IPS-11a (cell line): Measurements from ENCODE around the gene TPK1.

Source experiments
- H3K4me3 ChIP-seq: one replicate; pipeline ENCODE4 v1.5.1; 2013; ENCODE audit warnings: low read depth, low read length, control low read depth

The TPK1 gene

DNA sequence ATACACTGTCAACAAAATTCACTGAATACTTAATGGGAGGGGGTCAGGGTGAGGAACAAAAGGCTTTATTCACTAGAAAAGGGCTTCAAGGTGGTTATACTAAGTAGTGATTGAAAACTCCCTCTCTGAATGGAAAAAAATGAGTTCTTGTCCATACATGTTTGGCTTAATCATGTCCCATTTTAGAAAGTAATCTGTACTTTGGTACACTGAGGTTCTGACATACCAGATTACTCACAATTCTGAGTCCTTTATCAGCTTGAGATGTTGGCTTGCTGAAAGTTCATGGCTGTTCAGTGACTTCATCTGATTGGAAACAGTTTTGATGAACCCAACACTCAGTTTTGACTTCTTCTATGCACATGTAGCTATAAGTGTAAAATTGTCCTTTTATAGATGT is 419.5 kb downstream of the TPK1 start:
- no peak overlapping the region for H3K4me3 ChIP-seq

DNA sequence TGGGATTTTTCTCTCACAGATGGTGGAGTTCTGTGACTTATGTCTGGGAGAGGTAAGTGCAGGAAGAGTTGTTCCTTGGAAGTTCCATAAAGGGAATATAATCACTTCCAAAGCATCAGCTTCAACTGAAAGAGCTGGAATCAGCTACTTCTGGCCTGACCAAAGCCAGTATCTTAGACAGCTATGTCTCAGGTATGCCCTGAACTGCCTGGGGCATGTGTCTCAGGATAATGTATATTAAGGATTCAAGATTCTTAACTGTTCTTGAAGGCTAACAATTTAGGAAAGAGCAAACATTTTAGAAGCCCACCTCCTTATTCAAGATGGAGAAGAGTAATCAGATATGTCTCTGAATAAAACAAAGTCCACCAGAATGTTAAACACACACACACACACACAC is 420.0 kb downstream of the TPK1 start:
- H3K4me3 ChIP-seq = no peak overlapping the region

DNA sequence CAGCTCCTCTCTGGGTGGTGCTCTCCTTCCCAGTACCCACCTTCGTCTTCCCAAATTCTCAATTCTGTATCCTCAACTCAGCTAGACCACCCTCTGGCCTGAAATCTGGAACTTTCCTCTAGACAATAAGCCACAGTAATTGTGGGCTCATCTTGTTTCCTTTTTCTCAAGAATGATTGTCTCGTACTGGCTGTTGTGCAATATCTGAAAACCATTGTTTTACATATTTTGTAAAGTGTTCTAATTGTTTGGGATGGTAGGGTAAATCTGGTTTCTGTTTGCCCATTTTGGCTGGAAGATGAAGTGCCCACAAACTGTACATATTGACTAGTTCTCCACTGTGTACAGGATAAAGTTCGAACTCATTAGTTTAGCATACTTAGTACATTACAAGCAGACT is 421.0 kb downstream of the TPK1 start:
- no peak overlapping the region for H3K4me3 ChIP-seq

DNA sequence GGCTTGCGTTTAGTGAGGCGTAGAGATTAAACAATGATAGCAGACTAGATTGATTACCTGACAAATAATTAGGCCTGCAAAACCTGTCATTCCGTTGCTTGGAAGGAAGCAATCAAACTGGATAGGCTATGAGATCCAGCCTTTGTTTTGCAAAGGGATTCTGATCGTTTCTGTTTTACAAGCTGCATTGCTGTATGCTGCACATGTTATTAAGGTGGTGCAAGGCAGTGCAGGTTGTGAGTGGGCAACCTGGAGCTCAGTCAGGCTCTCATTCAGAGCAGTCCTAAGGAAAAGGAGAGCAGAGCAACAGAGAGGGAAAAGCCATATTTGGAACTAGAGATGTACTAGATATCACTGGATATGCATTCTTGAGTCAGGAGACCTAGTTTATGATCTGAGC is 425.4 kb downstream of the TPK1 start:
- H3K4me3 ChIP-seq = no peak overlapping the region

DNA sequence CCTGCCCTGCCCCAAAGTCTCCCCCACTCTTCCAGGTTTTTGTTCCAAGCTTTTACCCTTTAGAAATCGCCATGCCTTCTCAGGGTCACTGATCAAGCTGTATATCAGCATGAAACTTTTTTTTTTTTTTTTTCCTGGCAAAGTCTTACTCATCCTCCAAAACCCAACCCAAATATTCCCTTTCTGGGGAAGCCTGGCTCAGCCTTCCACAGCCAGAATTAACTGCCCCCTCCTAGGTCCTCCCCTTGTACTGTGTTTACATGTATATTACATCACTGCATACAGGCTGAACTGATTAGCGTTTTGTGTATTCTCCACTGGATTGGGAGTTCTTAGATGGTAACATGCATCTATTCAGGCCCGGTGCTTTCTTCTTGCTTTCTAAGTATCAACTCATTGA is 427.7 kb downstream of the TPK1 start:
- H3K4me3 ChIP-seq = no peak overlapping the region

DNA sequence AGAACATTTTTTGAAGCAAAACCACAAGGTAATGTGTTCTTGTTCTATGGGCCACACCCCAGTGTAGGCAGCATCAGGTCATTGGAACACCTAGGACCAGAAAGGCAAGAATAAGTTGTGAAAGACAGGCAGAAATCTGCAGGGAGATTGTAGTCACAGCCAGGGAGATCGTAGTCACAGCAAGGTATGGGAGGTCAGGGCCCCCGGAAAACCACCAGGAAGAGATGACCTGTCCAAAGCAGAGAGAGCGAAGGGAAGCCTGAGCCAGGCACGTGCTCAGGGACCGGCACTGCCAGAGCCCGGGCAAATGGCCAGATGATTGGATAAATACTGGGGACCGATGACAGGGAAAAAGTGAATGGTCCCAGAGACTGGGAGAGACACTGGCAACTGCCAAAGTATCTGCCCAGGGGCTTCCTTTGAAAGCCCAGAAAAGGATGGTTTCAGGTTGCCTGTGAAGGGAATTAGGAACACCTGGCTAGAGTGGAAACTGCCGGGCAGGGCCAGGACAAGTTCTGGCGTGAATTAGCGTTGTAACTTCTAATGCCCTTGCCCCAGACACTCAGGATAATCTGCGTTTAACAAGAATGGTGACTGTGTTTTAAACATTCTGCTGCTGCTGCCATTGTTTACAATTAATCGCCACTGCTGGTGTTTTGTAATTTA is 428.5 kb downstream of the TPK1 start:
- no peak overlapping the region for H3K4me3 ChIP-seq

DNA sequence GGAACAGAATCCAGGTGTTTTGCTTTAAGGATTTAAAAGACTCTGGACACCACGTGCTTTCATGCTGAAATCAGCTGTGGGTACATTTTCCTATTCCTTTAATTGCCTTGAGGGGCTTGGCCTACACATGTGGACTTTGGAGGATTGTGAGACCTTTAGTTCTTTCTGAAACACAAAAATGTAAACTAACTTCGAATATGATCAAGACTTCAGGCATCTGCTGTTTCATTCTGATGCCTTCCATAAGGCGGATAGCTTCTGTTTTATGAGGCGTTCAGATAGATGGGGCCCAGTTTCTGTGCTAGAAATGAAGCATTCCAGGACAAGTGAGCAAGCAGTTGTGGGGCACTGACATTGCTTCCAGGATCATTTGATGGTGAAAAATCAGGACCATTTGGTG is 430.9 kb downstream of the TPK1 start:
- no peak overlapping the region for H3K4me3 ChIP-seq

DNA sequence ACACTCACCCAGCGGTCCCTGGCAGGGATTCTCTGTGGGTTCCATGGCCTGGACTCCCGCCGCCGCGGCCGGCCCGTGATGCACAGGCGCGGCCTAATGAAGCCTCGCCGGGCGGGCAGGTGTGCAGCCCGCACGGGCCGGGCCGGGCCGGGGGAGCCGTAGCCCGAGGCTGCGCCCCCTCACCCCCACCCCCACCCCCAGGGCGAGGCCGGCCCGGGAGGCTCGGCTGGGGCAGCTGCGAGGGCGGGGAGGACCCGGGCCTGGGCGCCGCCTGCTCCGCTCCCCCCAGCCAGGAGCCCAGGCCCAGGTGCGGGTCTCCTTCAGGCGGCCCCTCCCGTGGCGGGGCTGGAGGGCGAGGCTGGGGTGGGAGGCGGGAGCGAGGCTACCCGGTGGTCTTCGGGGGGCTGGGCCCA is 432.2 kb downstream of the TPK1 start, which contains the start of gene NOBOX:
Gene NOBOX, minus strand, starts transcription at position 45 of the 413 bp plus-strand sequence.
- H3K4me3 ChIP-seq = no peak within 1 kb of the TSS

DNA sequence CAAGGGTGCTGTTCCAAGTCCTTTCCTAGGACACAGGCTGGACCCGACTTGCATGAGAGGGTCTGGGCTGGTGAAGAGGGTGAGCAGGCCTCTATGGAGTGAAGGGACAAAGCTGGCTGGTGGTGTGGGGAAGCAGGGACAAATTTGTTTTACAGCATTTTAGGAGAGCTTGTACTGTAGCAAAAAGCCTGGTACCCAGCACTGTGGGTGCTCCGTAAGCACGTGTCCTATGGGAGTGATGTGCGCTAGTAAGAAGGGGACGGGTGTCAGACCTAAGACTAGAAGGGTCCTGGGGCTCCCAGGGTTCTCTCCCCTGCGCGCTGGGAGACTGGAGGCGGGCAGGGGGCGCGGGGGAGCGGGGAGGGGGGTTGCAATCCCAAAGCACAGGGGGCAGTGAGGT is 432.8 kb downstream of the TPK1 start:
- H3K4me3 ChIP-seq = no peak overlapping the region
